Astrocyte (in vitro differentiated cells and primary cell): ENCODE measurements around the gene GNB1. TPM values are rescaled to one million over a fixed set of nuclear protein-coding genes. Genes with fewer than 3 reads are reported as not detected.
A peak's percentile ranks its signal among the peaks of the same experiment; 100 is the strongest.
"Not testable (repeated sequence)": the region's sequence is repeated elsewhere in the genome, so short reads cannot be mapped to it uniquely, and the experiment has no call there.

Experiments
- DNase-seq: peaks from one replicate; pipeline ENCODE4 v3.0.0-alpha.2; 2010; ENCODE audit warnings: low read depth
- FAIRE-seq: peaks from 2 replicates; lab custom pipeline; 2011; peaks lifted over from hg19 to GRCh38; lab: Jason Lieb, UNC
- H2AFZ ChIP-seq: 2 replicates; pipeline ENCODE4 v1.6.0; 2012; ENCODE audit warnings: low read depth, low read length, inconsistent platforms
- H3K27ac ChIP-seq: 2 replicates; pipeline ENCODE4 v1.5.1; 2011; ENCODE audit warnings: low read depth, low read length, inconsistent platforms
- H3K27me3 ChIP-seq: 2 replicates; pipeline ENCODE4 v1.6.0; 2011; ENCODE audit warnings: low read length, inconsistent platforms; ENCODE audit not compliant: insufficient read depth
- H3K36me3 ChIP-seq: 2 replicates; pipeline ENCODE4 v1.5.1; 2011; ENCODE audit warnings: low read length, inconsistent platforms; ENCODE audit not compliant: insufficient read depth
- H3K4me1 ChIP-seq: 2 replicates; pipeline ENCODE4 v1.5.1; 2011; ENCODE audit warnings: low read length, inconsistent platforms; ENCODE audit not compliant: insufficient read depth
- H3K4me2 ChIP-seq: 2 replicates; pipeline ENCODE4 v1.6.0; 2012; ENCODE audit warnings: low read length, inconsistent platforms
- H3K4me3 ChIP-seq: 2 replicates; pipeline ENCODE4 v1.5.1; 2011; ENCODE audit warnings: low read depth, mild to moderate bottlenecking, low read length, inconsistent platforms; ENCODE audit not compliant: insufficient read depth
- H3K79me2 ChIP-seq: 2 replicates; pipeline ENCODE4 v1.6.0; 2012; ENCODE audit warnings: mild to moderate bottlenecking, low read length, inconsistent platforms; ENCODE audit not compliant: insufficient read depth
- H3K9ac ChIP-seq: 2 replicates; pipeline ENCODE4 v1.6.0; 2012; ENCODE audit warnings: mild to moderate bottlenecking, low read length, inconsistent platforms
- H3K9me3 ChIP-seq: 2 replicates; pipeline ENCODE4 v1.5.1; 2012; ENCODE audit warnings: low read depth, mild to moderate bottlenecking, low read length, inconsistent platforms; ENCODE audit not compliant: insufficient read depth
- H4K20me1 ChIP-seq: 2 replicates; pipeline ENCODE4 v1.6.0; 2012; ENCODE audit warnings: low read length, inconsistent platforms; ENCODE audit not compliant: insufficient read depth
- H3K27ac Mint-ChIP-seq: one replicate; pipeline ENCODE4 v1.8.0; 2021; ENCODE audit warnings: mild to moderate bottlenecking, mixed read lengths; ENCODE audit not compliant: unreplicated experiment
- H3K27me3 Mint-ChIP-seq: one replicate; pipeline ENCODE4 v1.8.0; 2021; ENCODE audit warnings: low read depth, mixed read lengths; ENCODE audit not compliant: unreplicated experiment
- H3K36me3 Mint-ChIP-seq: one replicate; pipeline ENCODE4 v1.8.0; 2021; ENCODE audit warnings: low read depth, mixed read lengths; ENCODE audit not compliant: unreplicated experiment
- H3K4me1 Mint-ChIP-seq: one replicate; pipeline ENCODE4 v1.8.0; 2021; ENCODE audit warnings: low read depth, mixed read lengths; ENCODE audit not compliant: unreplicated experiment
- H3K4me3 Mint-ChIP-seq: one replicate; pipeline ENCODE4 v1.8.0; 2021; ENCODE audit warnings: mild to moderate bottlenecking, moderate library complexity, mixed read lengths; ENCODE audit not compliant: unreplicated experiment
- H3K9me3 Mint-ChIP-seq: one replicate; pipeline ENCODE4 v1.8.0; 2021; ENCODE audit warnings: mild to moderate bottlenecking, mixed read lengths; ENCODE audit not compliant: unreplicated experiment
- CTCF ChIP-seq: IDR thresholded peaks from 2 replicates; pipeline ENCODE4 v1.5.1; 2011; ENCODE audit warnings: low read depth, mild to moderate bottlenecking, inconsistent platforms, low read length, moderate library complexity; ENCODE audit not compliant: insufficient read depth
- EZH2 ChIP-seq: IDR thresholded peaks from 2 replicates; pipeline ENCODE4 v1.6.1; 2012; ENCODE audit warnings: mild to moderate bottlenecking, low read length, inconsistent platforms; ENCODE audit not compliant: insufficient read depth
- total RNA-seq: library from RNA; stranded (reverse); gene quantifications from 2 replicates; pipeline ENCODE4 v1.2.1, GENCODE V29; 2021

The GNB1 gene
- total RNA-seq, 1 donor from 2014 or later = 602 TPM

- Histone ChIP-seq H3K9ac (no peak overlapping the region), H3K4me3 (no peak overlapping the region), H3K4me1 (no peaks in the 10 kb centered on the region), H3K9me3 (no peaks in the 10 kb centered on the region), H3K27ac (no peak overlapping the region), H3K36me3 (peaks cover 4% of the 10 kb centered on the region), H3K27me3 (no peaks in the 10 kb centered on the region), H4K20me1 (peaks cover 6% of the 10 kb centered on the region), H3K79me2 (peaks cover 4% of the 10 kb centered on the region), H2AFZ (no peak overlapping the region), H3K4me2 (no peak overlapping the region)
- Mint-ChIP-seq H3K4me1 (no peaks in the 10 kb centered on the region), H3K4me3 (no peak overlapping the region), H3K36me3 (peaks cover 11% of the 10 kb centered on the region), H3K27me3 (no peaks in the 10 kb centered on the region), H3K27ac (no peak overlapping the region), H3K9me3 (no peaks in the 10 kb centered on the region)
- FAIRE-seq = no peak
- DNase-seq = no peak
- TF ChIP-seq EZH2 (no peak), CTCF (no peak)
Measured at GRCh38 chr1:1752636-1753606, 138.0 kb downstream of the GNB1 start.

DNA sequence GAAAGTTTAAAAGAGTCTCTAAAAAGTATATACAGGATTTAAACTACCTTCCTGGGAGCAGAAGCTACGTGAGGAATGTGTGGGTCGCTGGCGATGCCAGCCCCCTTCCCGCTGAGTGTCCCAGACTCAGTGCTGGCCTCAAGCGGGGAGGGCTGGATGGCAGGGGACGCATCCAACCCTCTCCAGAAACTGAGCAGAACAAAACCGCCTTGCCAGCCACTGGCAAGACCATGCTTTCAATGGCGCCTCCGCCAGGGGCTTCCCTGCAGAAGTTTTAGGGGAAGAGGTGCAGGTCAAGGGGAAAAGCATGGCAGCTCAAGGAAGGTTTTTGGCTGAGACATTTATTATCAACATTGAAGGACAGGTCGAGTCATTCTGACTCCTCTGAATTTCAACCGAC is 138.7 kb downstream of the GNB1 start:
- H2AFZ ChIP-seq = no peak overlapping the region
- no peak overlapping the region for H3K27ac ChIP-seq
- no peak overlapping the region for H3K9ac ChIP-seq
- no peaks in the 10 kb centered on the region for H3K79me2 ChIP-seq
- H3K4me3 Mint-ChIP-seq = no peak overlapping the region
- peak overlapping the region; percentile 34 for H3K27ac Mint-ChIP-seq
- no peak for DNase-seq
- peaks cover 4% of the 10 kb centered on the region for H3K36me3 ChIP-seq
- peaks cover 8% of the 10 kb centered on the region for H3K36me3 Mint-ChIP-seq
- H3K9me3 Mint-ChIP-seq = no peaks in the 10 kb centered on the region
- H4K20me1 ChIP-seq = no peaks in the 10 kb centered on the region
- no peak overlapping the region for H3K4me2 ChIP-seq
- H3K4me1 ChIP-seq = no peaks in the 10 kb centered on the region
- H3K27me3 Mint-ChIP-seq = no peaks in the 10 kb centered on the region
- no peak overlapping the region for H3K4me3 ChIP-seq
- TF ChIP-seq EZH2 = no peak
- TF ChIP-seq CTCF = no peak
- H3K4me1 Mint-ChIP-seq = no peaks in the 10 kb centered on the region
- no peaks in the 10 kb centered on the region for H3K27me3 ChIP-seq
- no peaks in the 10 kb centered on the region for H3K9me3 ChIP-seq
- no peak for FAIRE-seq

- H3K27me3 ChIP-seq, H3K9me3 ChIP-seq, H3K9me3 Mint-ChIP-seq, H3K4me2 ChIP-seq, H3K4me1 Mint-ChIP-seq, H3K4me3 ChIP-seq, H3K79me2 ChIP-seq, H3K9ac ChIP-seq, H3K27ac Mint-ChIP-seq, H3K36me3 Mint-ChIP-seq, DNase-seq, H3K4me1 ChIP-seq, H4K20me1 ChIP-seq, H3K36me3 ChIP-seq, H3K27ac ChIP-seq, FAIRE-seq, H3K4me3 Mint-ChIP-seq, H3K27me3 Mint-ChIP-seq, H2AFZ ChIP-seq: not testable (repeated sequence)
Measured at GRCh38 chr1:1749941-1750340, 140.9 kb downstream of the GNB1 start.
